ENCODE data around the gene TMEM243. TPM values are rescaled to one million over a fixed set of nuclear protein-coding genes. Genes with fewer than 3 reads are reported as not detected.

TMEM243 gene
- total and polyA plus RNA-seq, 2 of the 4 experiments (the other 2 are of a cell fraction): 28.7 to 31.1 TPM

DNA sequence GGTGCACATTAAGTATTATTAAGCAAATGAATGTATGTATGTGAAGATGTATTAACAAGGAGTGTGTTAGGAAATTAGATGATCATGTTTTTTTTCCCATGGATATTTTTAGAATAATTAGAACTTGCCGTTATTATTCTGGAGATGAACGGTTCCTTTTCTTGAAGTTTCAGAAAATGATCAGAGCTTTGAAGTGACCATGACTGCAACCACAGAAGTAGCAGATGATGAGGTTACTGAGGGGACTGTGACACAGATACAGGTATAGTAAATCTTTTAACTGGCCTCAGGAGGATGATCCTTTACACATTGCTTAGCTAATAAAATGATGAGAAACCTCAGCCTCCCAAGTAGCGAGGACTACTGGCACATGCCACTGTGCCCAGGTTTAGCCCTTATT lies 48.7 kb downstream of the TMEM243 start:
- dilution Hi-C loops (cut with HindIII; ENCODE audit: low sequenced_read_pairs, unreplicated experiment): no loop called here
- H3K9ac ChIP-seq (ENCODE audit: low read depth, low read length): no peak overlapping the region

More for the DNA sequence above, 48.7 kb downstream of the TMEM243 start:
- H3K4ac ChIP-seq (ENCODE audit: low read depth, low read length): no peak overlapping the region
- no peak overlapping the region for H3K4me2 ChIP-seq (ENCODE audit: low read depth, low read length)
- no peak overlapping the region for H2BK120ac ChIP-seq (ENCODE audit: low read depth, low read length)
- no peak overlapping the region for H4K91ac ChIP-seq (ENCODE audit: insufficient read depth, low read depth, low read length)
- no CpG with 5 or more reads among the region's 3 CpGs for WGBS, 2 experiments (ENCODE audit: extremely low coverage in 2 of 2, insufficient read length in 1 of 2)
- in situ Hi-C loops (cut with MboI; ENCODE audit: low sequenced_read_pairs): no loop called here
- peaks cover 2% of the 10 kb centered on the region; the same call in 1 of the 2 replicates for H3K9me1 ChIP-seq (ENCODE audit: insufficient read depth, low read length)
- no TSS peak for BruUV-seq (replicated peaks)
- no peak overlapping the region for H2AFZ ChIP-seq (replicated peaks; ENCODE audit: low read length, poor library complexity)
- no peak overlapping the region for H3K27ac ChIP-seq (ENCODE audit: insufficient read depth, low read length)
- no peak overlapping the region for H2AK5ac ChIP-seq (ENCODE audit: low read depth, low read length)
- no peak overlapping the region for H3K18ac ChIP-seq (ENCODE audit: low read depth, low read length)
- H3K4me1 ChIP-seq (ENCODE audit: control insufficient read depth, insufficient read depth, low read length): no peaks in the 10 kb centered on the region
- H3K36me3 ChIP-seq (ENCODE audit: control insufficient read depth, insufficient read depth, low read length): peaks cover 48% of the 10 kb centered on the region
- H3K79me1 ChIP-seq (ENCODE audit: low read depth in 1 of 2, low read length in 2 of 2): peaks cover 7 to 25% of the 10 kb centered on the region in 2 experiments
- no peak overlapping the region for H4K8ac ChIP-seq (ENCODE audit: low read depth in 2 of 2, low read length in 2 of 2)
- H3K23ac ChIP-seq (ENCODE audit: low read depth, low read length): no peak overlapping the region
- H3K4me3 ChIP-seq (ENCODE audit: insufficient read depth, low read depth, low read length): no peak overlapping the region
- intact Hi-C loops (cut with micrococcal nuclease): loop anchor here (2.0 kb wide), 1 partner anchor 18 kb away; no protein-coding TSS in a partner anchor
- H2AK9ac ChIP-seq (replicated peaks; ENCODE audit: low read depth, low read length, poor library complexity): no peak overlapping the region
- H3K9me3 ChIP-seq (ENCODE audit: control insufficient read depth, insufficient read depth, low read length): no peaks in the 10 kb centered on the region
- ATAC-seq (ENCODE audit: low read depth) (no peak), DNase-seq (no peak)
- no peaks in the 10 kb centered on the region for H4K20me1 ChIP-seq (ENCODE audit: insufficient read depth, low read length)
- no peak overlapping the region for H2BK5ac ChIP-seq (ENCODE audit: low read depth, low read length, poor library complexity, severe bottlenecking)
- no peak overlapping the region for H2BK20ac ChIP-seq (ENCODE audit: low read depth, low read length)
- no peaks in the 10 kb centered on the region for H3K27me3 ChIP-seq (ENCODE audit: control insufficient read depth, insufficient read depth, low read length)
- H2BK15ac ChIP-seq (ENCODE audit: low read depth, low read length): no peak overlapping the region
- TF ChIP-seq MXI1 (IDR thresholded peaks at IDR 0.05; ENCODE audit: borderline replicate concordance, low read depth, low read length) (no peak), RFX5 (IDR thresholded peaks at IDR 0.05; ENCODE audit: low read depth, low read length) (no peak), SMC3 (IDR thresholded peaks at IDR 0.05; ENCODE audit: low read depth, low read length) (no peak), FOS (IDR thresholded peaks at IDR 0.05; ENCODE audit: low read depth, low read length) (no peak), CHD1 (IDR thresholded peaks at IDR 0.05; ENCODE audit: low read depth, low read length) (no peak), NFE2L2 (IDR thresholded peaks at IDR 0.05; ENCODE audit: low read depth, low read length) (no peak), MAFK (IDR thresholded peaks at IDR 0.05; ENCODE audit: low read depth, low read length) (no peak), RAD21 (IDR thresholded peaks at IDR 0.05; ENCODE audit: low read length) (no peak), MAZ (IDR thresholded peaks at IDR 0.05; ENCODE audit: borderline replicate concordance, low read depth, low read length) (no peak), POLR2A (IDR thresholded peaks at IDR 0.05; ENCODE audit: low read depth, low read length) (no peak), RCOR1 (IDR thresholded peaks at IDR 0.05; ENCODE audit: insufficient replicate concordance, low read length) (no peak), CEBPB (IDR thresholded peaks at IDR 0.05; ENCODE audit: low read depth, low read length) (no peak), BHLHE40 (IDR thresholded peaks at IDR 0.05; ENCODE audit: low read depth, low read length) (no peak)
- TF ChIP-seq, protein P1, sequence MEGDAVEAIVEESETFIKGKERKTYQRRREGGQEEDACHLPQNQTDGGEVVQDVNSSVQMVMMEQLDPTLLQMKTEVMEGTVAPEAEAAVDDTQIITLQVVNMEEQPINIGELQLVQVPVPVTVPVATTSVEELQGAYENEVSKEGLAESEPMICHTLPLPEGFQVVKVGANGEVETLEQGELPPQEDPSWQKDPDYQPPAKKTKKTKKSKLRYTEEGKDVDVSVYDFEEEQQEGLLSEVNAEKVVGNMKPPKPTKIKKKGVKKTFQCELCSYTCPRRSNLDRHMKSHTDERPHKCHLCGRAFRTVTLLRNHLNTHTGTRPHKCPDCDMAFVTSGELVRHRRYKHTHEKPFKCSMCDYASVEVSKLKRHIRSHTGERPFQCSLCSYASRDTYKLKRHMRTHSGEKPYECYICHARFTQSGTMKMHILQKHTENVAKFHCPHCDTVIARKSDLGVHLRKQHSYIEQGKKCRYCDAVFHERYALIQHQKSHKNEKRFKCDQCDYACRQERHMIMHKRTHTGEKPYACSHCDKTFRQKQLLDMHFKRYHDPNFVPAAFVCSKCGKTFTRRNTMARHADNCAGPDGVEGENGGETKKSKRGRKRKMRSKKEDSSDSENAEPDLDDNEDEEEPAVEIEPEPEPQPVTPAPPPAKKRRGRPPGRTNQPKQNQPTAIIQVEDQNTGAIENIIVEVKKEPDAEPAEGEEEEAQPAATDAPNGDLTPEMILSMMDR (conservative IDR thresholded peaks at IDR 0.05; ENCODE audit: low read depth, low read length): no peak
- TF ChIP-seq, protein P2, sequence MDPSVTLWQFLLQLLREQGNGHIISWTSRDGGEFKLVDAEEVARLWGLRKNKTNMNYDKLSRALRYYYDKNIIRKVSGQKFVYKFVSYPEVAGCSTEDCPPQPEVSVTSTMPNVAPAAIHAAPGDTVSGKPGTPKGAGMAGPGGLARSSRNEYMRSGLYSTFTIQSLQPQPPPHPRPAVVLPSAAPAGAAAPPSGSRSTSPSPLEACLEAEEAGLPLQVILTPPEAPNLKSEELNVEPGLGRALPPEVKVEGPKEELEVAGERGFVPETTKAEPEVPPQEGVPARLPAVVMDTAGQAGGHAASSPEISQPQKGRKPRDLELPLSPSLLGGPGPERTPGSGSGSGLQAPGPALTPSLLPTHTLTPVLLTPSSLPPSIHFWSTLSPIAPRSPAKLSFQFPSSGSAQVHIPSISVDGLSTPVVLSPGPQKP (IDR thresholded peaks at IDR 0.05; ENCODE audit: borderline replicate concordance, low read depth, low read length): no peak
- TF ChIP-seq, protein P3, sequence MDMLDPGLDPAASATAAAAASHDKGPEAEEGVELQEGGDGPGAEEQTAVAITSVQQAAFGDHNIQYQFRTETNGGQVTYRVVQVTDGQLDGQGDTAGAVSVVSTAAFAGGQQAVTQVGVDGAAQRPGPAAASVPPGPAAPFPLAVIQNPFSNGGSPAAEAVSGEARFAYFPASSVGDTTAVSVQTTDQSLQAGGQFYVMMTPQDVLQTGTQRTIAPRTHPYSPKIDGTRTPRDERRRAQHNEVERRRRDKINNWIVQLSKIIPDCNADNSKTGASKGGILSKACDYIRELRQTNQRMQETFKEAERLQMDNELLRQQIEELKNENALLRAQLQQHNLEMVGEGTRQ (IDR thresholded peaks at IDR 0.05; ENCODE audit: low read depth, low read length): no peak
- H3K14ac ChIP-seq (replicated peaks; ENCODE audit: low read depth, low read length): no peak overlapping the region
- CTCF ChIA-PET: no interaction called here
- POLR2A ChIA-PET (ENCODE audit: unreplicated experiment): no interaction called here
- H3K56ac ChIP-seq (ENCODE audit: extremely low read depth, insufficient read depth, low read length): no peak overlapping the region
- H4K5ac ChIP-seq (ENCODE audit: low read depth, low read length): no peak overlapping the region

Data from IMR-90 (cell line).